GM12878 (cell line): Measurements from ENCODE around the gene ZNF627. TPM values are rescaled to one million over a fixed set of nuclear protein-coding genes. Genes with fewer than 3 reads are reported as not detected.
"Not testable (repeated sequence)": the region's sequence is repeated elsewhere in the genome, so short reads cannot be mapped to it uniquely, and the experiment has no call there.

Source experiments
- ATAC-seq: fragments of 200-7000 bp; cut with Tn5 transposase; 3 replicates; pipeline ENCODE4 v1.9.1; 2020; ENCODE audit warnings: mild to moderate bottlenecking, moderate library complexity
- BruUV-seq: library from RNA; stranded (reverse); fragments of 400-500 nt; replicated peaks from 2 replicates; lab custom pipeline; 2021; lab: Mats Ljungman, UMichigan
- CTCF ChIA-PET: fragments of 300-600 bp; sonication (Branson Sonifier 250); formaldehyde crosslinking; extraction: SDS; loops from one replicate; lab custom pipeline; 2021; ENCODE audit warnings: inconsistent platforms; lab: Yijun Ruan, JAX
- POLR2A ChIA-PET: fragments of 350-600 bp; formaldehyde crosslinking; extraction: SDS; loops from one replicate; lab custom pipeline; 2021; ENCODE audit warnings: inconsistent platforms; lab: Charles Lee
- RAD21 ChIA-PET: fragments of 300-600 bp; sonication (Branson Sonifier 250); formaldehyde crosslinking; loops from one replicate; lab custom pipeline; 2023; ENCODE audit warnings: antibody characterized with exemption; ENCODE audit not compliant: unreplicated experiment; lab: Charles Lee
- SMC1A ChIA-PET: fragments of 300-600 bp; sonication (Branson Sonifier 250); formaldehyde crosslinking; loops from one replicate; lab custom pipeline; 2023; ENCODE audit not compliant: unreplicated experiment, uncharacterized antibody; lab: Charles Lee
- DNase-seq: peaks from one replicate; pipeline ENCODE4 v3.0.0-alpha.2; 2011; ENCODE audit warnings: low read depth, low spot score
- FAIRE-seq: peaks from 3 replicates; lab custom pipeline; 2011; peaks lifted over from hg19 to GRCh38; lab: Jason Lieb, UNC
- H2AFZ ChIP-seq: 2 replicates; pipeline ENCODE4 v1.6.0; 2011; ENCODE audit warnings: low read depth, low read length, control low read depth; ENCODE audit not compliant: control insufficient read depth
- H3K27ac ChIP-seq: 2 replicates; pipeline ENCODE4 v1.5.1; 2011; ENCODE audit warnings: control low read depth; ENCODE audit not compliant: control insufficient read depth, insufficient read depth
- H3K27me3 ChIP-seq, 2 experiments: replicated peaks in 1 of 2; 2 replicates each; pipeline versions ENCODE4 v1.6.0 to v1.6.1; 2011; ENCODE audit warnings: low read length in 1 of 2; ENCODE audit not compliant: control insufficient read depth in 2 of 2, insufficient read depth in 2 of 2
- H3K36me3 ChIP-seq, 2 experiments: 2 replicates each; pipeline ENCODE4 v1.5.1; 2011; ENCODE audit warnings: low read length in 1 of 2; ENCODE audit not compliant: control insufficient read depth in 2 of 2, insufficient read depth in 2 of 2
- H3K4me1 ChIP-seq: 2 replicates; pipeline ENCODE4 v1.6.1; 2011; ENCODE audit warnings: mild to moderate bottlenecking, low read length, moderate library complexity, mixed read lengths; ENCODE audit not compliant: control insufficient read depth, insufficient read depth
- H3K4me2 ChIP-seq: 2 replicates; pipeline ENCODE4 v1.6.0; 2011; ENCODE audit warnings: control low read depth; ENCODE audit not compliant: control insufficient read depth, insufficient read depth
- H3K4me3 ChIP-seq: fragments of 200-600 bp; sonication (generic); 2 replicates; pipeline ENCODE4 v1.5.1; 2016
- H3K79me2 ChIP-seq: 2 replicates; pipeline ENCODE4 v1.6.0; 2011; ENCODE audit warnings: low read length; ENCODE audit not compliant: control insufficient read depth, insufficient read depth
- H3K9ac ChIP-seq: 2 replicates; pipeline ENCODE4 v1.8.0; 2011; ENCODE audit warnings: low read length, control low read depth, mixed read lengths; ENCODE audit not compliant: control insufficient read depth, insufficient read depth
- H3K9me3 ChIP-seq: replicated peaks from 3 replicates; pipeline ENCODE4 v1.5.1; 2011; ENCODE audit warnings: mild to moderate bottlenecking, low read length; ENCODE audit not compliant: control insufficient read depth, insufficient read depth
- H4K20me1 ChIP-seq: 2 replicates; pipeline ENCODE4 v1.6.0; 2011; ENCODE audit not compliant: control insufficient read depth, insufficient read depth
- CBFB ChIP-seq: IDR thresholded peaks from 2 replicates; pipeline ENCODE4 v1.6.1; 2016; ENCODE audit warnings: antibody characterized with exemption, low read depth
- NFYA ChIP-seq: IDR thresholded peaks from 2 replicates; pipeline ENCODE4 v1.6.1; 2011; ENCODE audit warnings: low read depth, mild to moderate bottlenecking, low read length, improper control_type of control experiment, borderline replicate concordance
- NFYB ChIP-seq: IDR thresholded peaks from 2 replicates; pipeline ENCODE4 v1.6.1; 2011; ENCODE audit warnings: low read depth, mild to moderate bottlenecking, low read length, improper control_type of control experiment, moderate library complexity; ENCODE audit not compliant: insufficient read depth
- WGBS: methylation state at CpG from one replicate; pipeline ENCODE4 v1.1.6; 2016; ENCODE audit warnings: low lambda C conversion rate; ENCODE audit not compliant: insufficient replicate concordance, insufficient coverage; ENCODE audit errors: missing lambda C conversion rate; 5-methylcytosine and 5-hydroxymethylcytosine counted together
- in situ Hi-C: fragments of 300-500 bp; cut with MboI; formaldehyde crosslinking; loops from 9 replicates; pipeline ENCODE4 v1.14.3; 2018; ENCODE audit warnings: mixed read lengths
- intact Hi-C: fragments of 100-400 bp; cut with micrococcal nuclease; formaldehyde crosslinking; loops from one replicate; pipeline ENCODE4 v1.14.2; 2022; ENCODE audit not compliant: unreplicated experiment
- polyA plus RNA-seq, 11 experiments: library from polyadenylated mRNA; depleted of rRNA in 4 of 11; unstranded in 6 of 11; stranded (reverse) in 5 of 11; fragments of >200 nt; fragmentation: Nextera tagmentation in 4 of 11; fragmentation: Illumina TruSeq in 1 of 11; extraction: Ambion mirVana in 4 of 11; extraction: Trizol in 1 of 11; gene quantifications; 1 replicate in 1 of 11; 2 replicates in 10 of 11; pipeline versions ENCODE4 v1.2.1 to v1.2.3, GENCODE V29; 2011 to 2016; ENCODE audit warnings: inconsistent platforms in 2 of 11, missing spikeins in 2 of 11, low read depth in 1 of 11
- total RNA-seq, 4 experiments: library from RNA; depleted of rRNA in 3 of 4; stranded (reverse); fragments of >200 nt in 3 of 4; fragmentation: Illumina TruSeq in 1 of 4; extraction: Trizol in 1 of 4; gene quantifications; 2 replicates each; pipeline versions ENCODE4 v1.2.1 to v1.2.3, GENCODE V29; 2013 to 2021

Gene ZNF627
- total and polyA plus RNA-seq, 10 of the 15 experiments (the other 5 are each of a cell fraction or from before 2014, with no cell fraction given): 5.1 to 13.7 (median 10.2) TPM

DNA sequence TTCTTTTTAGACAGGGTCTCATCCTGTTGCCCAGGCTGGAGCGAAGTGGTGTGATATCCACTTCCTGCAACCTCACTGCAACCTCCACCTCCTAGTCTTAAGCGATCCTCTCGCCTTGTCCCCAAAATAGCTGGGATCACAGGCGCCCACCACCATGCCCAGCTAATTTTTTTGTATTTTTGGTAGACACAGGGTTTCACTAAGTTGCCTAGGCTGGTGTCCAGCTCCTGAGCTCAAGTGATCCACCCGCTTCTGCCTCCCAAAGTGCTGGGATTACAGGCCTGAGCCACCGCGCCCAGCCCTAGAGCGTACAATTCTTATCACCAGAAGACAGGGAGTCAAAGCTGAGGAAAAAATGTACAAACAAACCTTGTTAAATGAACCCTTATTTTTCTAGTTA lies 33.8 kb upstream of the ZNF627 start:
- no peaks in the 10 kb centered on the region for H3K36me3 ChIP-seq
- no peaks in the 10 kb centered on the region for H4K20me1 ChIP-seq
- ChIA-PET CTCF (interaction anchor here (0.6 to 9.1 kb wide), 6 partner anchors 9 to 27 kb away, joined by 3 to 225 read pairs (median 4); partner anchors contain the start of gene ACP5), POLR2A (interaction anchor here (0.5 to 6.8 kb wide), 5 partner anchors 11 to 45 kb away, joined by 3 to 94 read pairs (median 6); no protein-coding TSS in a partner anchor), SMC1A (interaction anchor here (0.8 to 8.5 kb wide), 5 partner anchors 9 to 234 kb away, joined by 4 to 215 read pairs (median 4); partner anchors contain the start of genes ACP5 and ZNF491), RAD21 (interaction anchor here (1.0 to 6.9 kb wide), 3 partner anchors 10 to 22 kb away, joined by 3 to 172 read pairs (median 6); partner anchors contain the start of gene ACP5)
- no peak overlapping the region for H3K9ac ChIP-seq
- H3K9me3 ChIP-seq: no peaks in the 10 kb centered on the region
- FAIRE-seq: no peak
- no peak overlapping the region for H3K4me3 ChIP-seq
- no peak for ATAC-seq
- no TSS peak for BruUV-seq
- 97% methylated on average over 8 of the region's 8 CpGs for WGBS
- peaks cover 20% of the 10 kb centered on the region for H3K79me2 ChIP-seq
- intact Hi-C loops: loop anchor here (10.0 kb wide), 2 partner anchors 361 to 689 kb away; partner anchors contain the start of genes CARM1 and ZNF700
- no peak for TF ChIP-seq NFYA
- TF ChIP-seq NFYB: no peak
- no peak for TF ChIP-seq CBFB
- H3K4me1 ChIP-seq: peaks cover 15% of the 10 kb centered on the region
- no peak overlapping the region for H3K27ac ChIP-seq
- in situ Hi-C loops: no loop called here
- H3K4me2 ChIP-seq: no peak overlapping the region
- H3K27me3 ChIP-seq: no peaks in the 10 kb centered on the region
- DNase-seq: no peak
- H2AFZ ChIP-seq: no peak overlapping the region

DNA sequence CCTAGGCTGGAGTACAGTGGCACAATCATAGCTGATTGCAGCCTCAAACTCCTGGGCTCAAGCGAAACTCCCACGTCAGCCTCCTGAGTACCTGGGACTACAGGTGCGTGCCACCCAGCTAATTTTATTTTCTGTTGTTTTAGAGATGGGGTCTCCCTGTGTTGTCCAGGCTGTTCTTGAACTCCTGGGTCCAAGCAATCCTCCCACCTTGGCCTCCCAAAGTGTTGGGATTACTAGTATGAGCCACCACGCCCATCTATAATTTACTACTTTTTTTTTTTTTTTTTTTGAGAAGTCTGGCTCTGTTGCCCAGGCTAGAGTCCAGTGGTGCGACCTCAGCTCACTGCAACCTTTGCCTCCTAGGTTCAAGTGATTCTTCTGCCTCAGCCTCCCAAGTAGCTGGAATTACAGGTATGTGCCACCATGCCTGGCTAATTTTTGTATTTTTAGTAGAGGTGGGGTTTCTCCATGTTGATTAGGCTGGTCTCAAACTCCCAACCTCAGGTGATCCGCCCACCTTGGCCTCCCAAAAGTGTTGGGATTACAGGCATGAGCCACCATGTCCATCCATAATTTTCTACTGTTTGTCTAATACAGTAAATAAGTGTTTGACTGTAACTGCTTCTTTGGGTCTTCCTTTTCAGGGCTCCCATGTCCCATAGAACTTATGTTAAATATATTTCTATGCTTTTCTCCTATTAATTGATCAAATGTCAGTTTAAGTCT lies 33.0 kb upstream of the ZNF627 start:
- H3K9ac ChIP-seq, BruUV-seq, DNase-seq, H4K20me1 ChIP-seq, in situ Hi-C loops, ATAC-seq, H3K36me3 ChIP-seq, H3K27me3 ChIP-seq, H3K9me3 ChIP-seq, FAIRE-seq, H2AFZ ChIP-seq, H3K4me3 ChIP-seq: not testable (repeated sequence)
- Histone ChIP-seq H3K4me1 (peaks cover 21% of the 10 kb centered on the region), H3K27ac (peak overlapping the region; percentile 31), H3K4me2 (peak overlapping the region; percentile 44), H3K79me2 (peaks cover 14% of the 10 kb centered on the region)
- intact Hi-C loops: loop anchor here (10.0 kb wide), 2 partner anchors 361 to 689 kb away; partner anchors contain the start of genes CARM1 and ZNF700
- SMC1A ChIA-PET: interaction anchor here (0.8 to 8.5 kb wide), 6 partner anchors 9 to 233 kb away, joined by 4 to 215 read pairs (median 4); partner anchors contain the start of genes ACP5 and ZNF491
- POLR2A ChIA-PET: interaction anchor here (0.5 to 6.8 kb wide), 6 partner anchors 10 to 251 kb away, joined by 3 to 94 read pairs (median 6); no protein-coding TSS in a partner anchor
- RAD21 ChIA-PET: interaction anchor here (1.0 to 6.9 kb wide), 2 partner anchors 9 to 22 kb away, joined by 3 to 172 read pairs; no protein-coding TSS in a partner anchor
- CTCF ChIA-PET: interaction anchor here (0.6 to 9.1 kb wide), 6 partner anchors 10 to 28 kb away, joined by 3 to 225 read pairs (median 4); partner anchors contain the start of gene ACP5
- 91% methylated on average over 5 of the region's 6 CpGs for WGBS

DNA sequence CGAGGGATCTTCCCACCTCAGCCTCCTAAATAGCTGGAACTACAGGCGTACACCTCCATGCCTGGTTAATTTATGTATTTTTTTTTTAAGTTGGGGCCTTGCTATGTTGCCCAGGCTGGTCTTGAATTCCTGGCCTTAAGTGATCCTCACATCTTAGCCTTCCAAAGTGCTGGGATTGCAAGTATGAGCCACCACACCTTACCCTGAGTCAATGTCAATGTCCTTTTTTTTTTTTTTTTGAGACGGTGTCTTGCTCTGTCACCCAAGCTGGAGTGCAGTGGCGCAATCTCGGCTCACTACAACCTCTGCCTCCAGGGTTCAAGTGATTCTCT lies 31.7 kb upstream of the ZNF627 start:
- ChIA-PET SMC1A (interaction anchor here (0.9 kb wide), 1 partner anchor 18 kb away, joined by 4 read pairs; no protein-coding TSS in a partner anchor), POLR2A (interaction anchor here (1.0 kb wide), 1 partner anchor 17 kb away, joined by 4 read pairs; no protein-coding TSS in a partner anchor), CTCF (interaction anchor here (5.8 kb wide), 1 partner anchor 15 kb away, joined by 47 read pairs; no protein-coding TSS in a partner anchor), RAD21 (interaction anchor here (0.9 kb wide), 1 partner anchor 15 kb away, joined by 4 read pairs; no protein-coding TSS in a partner anchor)
- H3K9ac ChIP-seq, H3K36me3 ChIP-seq, H4K20me1 ChIP-seq, DNase-seq, FAIRE-seq, H3K27me3 ChIP-seq, H3K79me2 ChIP-seq, H2AFZ ChIP-seq, H3K4me2 ChIP-seq, BruUV-seq, H3K4me3 ChIP-seq, H3K9me3 ChIP-seq, ATAC-seq, in situ Hi-C loops: not testable (repeated sequence)
- 100% methylated on average over 4 of the region's 5 CpGs for WGBS
- intact Hi-C loops: loop anchor here (10.0 kb wide), 2 partner anchors 359 to 691 kb away; partner anchors contain the start of genes CARM1 and ZNF700
- H3K27ac ChIP-seq: peak overlapping the region; percentile 47; the same call in 1 of the 2 replicates
- H3K4me1 ChIP-seq: peaks cover 29% of the 10 kb centered on the region
